SK-N-SH (cell line): ENCODE data around the gene ZFHX3. TPM values are rescaled to one million over a fixed set of nuclear protein-coding genes. Genes with fewer than 3 reads are reported as not detected.
A peak's percentile ranks its signal among the peaks of the same experiment; 100 is the strongest.

Experiments
- CTCF ChIA-PET: fragments of 300-600, 350-600 bp; formaldehyde crosslinking; extraction: SDS; loops from one replicate; lab custom pipeline; 2021; lab: Yijun Ruan, JAX
- POLR2A ChIA-PET: fragments of 350-600 bp; sonication (Branson Sonifier 250); formaldehyde crosslinking; extraction: SDS; loops from one replicate; lab custom pipeline; 2020; ENCODE audit warnings: antibody characterized with exemption, inconsistent platforms; lab: Yijun Ruan, JAX
- DNase-seq: peaks from one replicate; pipeline ENCODE4 v3.0.0; 2012
- H2AFZ ChIP-seq: fragments of 200-600 bp; sonication (generic); 2 replicates; pipeline ENCODE4 v1.8.1; 2016; ENCODE audit warnings: antibody characterized with exemption, mild to moderate bottlenecking, low read depth
- H3F3A ChIP-seq: fragments of 200-600 bp; sonication (generic); replicated peaks from 2 replicates; pipeline ENCODE3; 2016; ENCODE audit warnings: antibody characterized with exemption, mild to moderate bottlenecking; ENCODE audit not compliant: insufficient read depth
- H3K27ac ChIP-seq, 2 experiments: fragments of 200-500 bp in 1 of 2; fragments of 200-600 bp in 1 of 2; sonication (Bioruptor generic) in 1 of 2; sonication (generic), shearing (Covaris generic) in 1 of 2; 2 replicates each; pipeline versions ENCODE4 v1.5.1 to v1.6.1; 2014 to 2016; ENCODE audit warnings: low read depth in 2 of 2, inconsistent platforms in 1 of 2, low read length in 1 of 2, mild to moderate bottlenecking in 1 of 2, mixed read lengths in 1 of 2
- H3K27me3 ChIP-seq: fragments of 200-600 bp; sonication (generic), shearing (Covaris generic); 2 replicates; pipeline ENCODE4 v1.6.1; 2016; ENCODE audit warnings: mixed run types; ENCODE audit not compliant: insufficient read depth
- H3K36me3 ChIP-seq, 2 experiments: fragments of 200-500 bp in 1 of 2; fragments of 200-600 bp in 1 of 2; sonication (Bioruptor generic) in 1 of 2; sonication (generic) in 1 of 2; replicated peaks in 1 of 2; 2 replicates each; pipeline versions ENCODE3 to v1.5.1; 2014 to 2016; ENCODE audit warnings: low read length in 1 of 2, mild to moderate bottlenecking in 1 of 2; ENCODE audit not compliant: insufficient read depth in 2 of 2, control insufficient read depth in 1 of 2
- H3K4me1 ChIP-seq, 2 experiments: fragments of 200-500 bp in 1 of 2; fragments of 200-600 bp in 1 of 2; sonication (Bioruptor generic) in 1 of 2; sonication (generic), shearing (Covaris generic) in 1 of 2; 2 replicates each; pipeline versions ENCODE4 v1.5.1 to v1.6.1; 2014 to 2016; ENCODE audit warnings: low read depth in 1 of 2, low read length in 1 of 2, mixed run types in 1 of 2; ENCODE audit not compliant: insufficient read depth in 2 of 2, control insufficient read depth in 1 of 2
- H3K4me2 ChIP-seq: fragments of 200-600 bp; sonication (generic), shearing (Covaris generic); 2 replicates; pipeline ENCODE4 v1.6.1; 2017; ENCODE audit warnings: mixed run types
- H3K4me3 ChIP-seq, 2 experiments: fragments of 200-500 bp in 1 of 2; fragments of 200-600 bp in 1 of 2; sonication (Bioruptor generic) in 1 of 2; sonication (generic), shearing (Covaris generic) in 1 of 2; 2 replicates each; pipeline versions ENCODE4 v1.5.1 to v1.8.1; 2014 to 2016; ENCODE audit warnings: low read depth in 2 of 2, inconsistent platforms in 1 of 2, low read length in 1 of 2, mild to moderate bottlenecking in 1 of 2, mixed read lengths in 1 of 2, moderate library complexity in 1 of 2
- H3K79me2 ChIP-seq: fragments of 200-600 bp; sonication (generic); 2 replicates; pipeline ENCODE4 v1.8.1; 2017; ENCODE audit warnings: mild to moderate bottlenecking; ENCODE audit not compliant: insufficient read depth
- H3K9ac ChIP-seq: fragments of 200-600 bp; sonication (generic); 2 replicates; pipeline ENCODE4 v1.6.1; 2017; ENCODE audit warnings: mixed run types
- H3K9me2 ChIP-seq: fragments of 200-600 bp; sonication (generic); 2 replicates; pipeline ENCODE4 v1.6.1; 2017; ENCODE audit warnings: mixed run types
- H3K9me3 ChIP-seq: fragments of 200-600 bp; sonication (generic); 2 replicates; pipeline ENCODE4 v1.6.1; 2017; ENCODE audit warnings: mixed run types, mild to moderate bottlenecking, moderate library complexity
- H4K20me1 ChIP-seq: fragments of 200-600 bp; sonication (generic); 2 replicates; pipeline ENCODE4 v1.6.1; 2017; ENCODE audit warnings: mild to moderate bottlenecking, mixed run types; ENCODE audit not compliant: insufficient read depth
- CHD2 ChIP-seq: fragments of 150-350 bp; IDR thresholded peaks from 2 replicates; pipeline ENCODE4 v1.6.1; 2018; ENCODE audit warnings: low read length; ENCODE audit not compliant: partially characterized antibody
- CTCF ChIP-seq: fragments of 200-600 bp; sonication (generic); IDR thresholded peaks from 2 replicates; pipeline ENCODE4 v1.6.1; 2017; ENCODE audit warnings: antibody characterized with exemption, mild to moderate bottlenecking, moderate library complexity
- FOXJ3 ChIP-seq: sonication (generic); formaldehyde crosslinking; IDR thresholded peaks from 2 replicates; pipeline ENCODE4 v1.5.1; 2020; ENCODE audit warnings: mild to moderate bottlenecking, missing genetic modification reagents
- GATA2 ChIP-seq: sonication (generic); formaldehyde crosslinking; IDR thresholded peaks from 2 replicates; pipeline ENCODE4 v1.5.0; 2020; ENCODE audit warnings: mild to moderate bottlenecking, missing genetic modification reagents
- JUND ChIP-seq: IDR thresholded peaks from 2 replicates; pipeline ENCODE4 v1.4.0; 2012
- NFIC ChIP-seq: IDR thresholded peaks from 2 replicates; pipeline ENCODE4 v1.4.0; 2012; ENCODE audit warnings: borderline replicate concordance
- NRF1 ChIP-seq: IDR thresholded peaks from 2 replicates; pipeline ENCODE4 v1.6.1; 2012; ENCODE audit warnings: low read depth, mild to moderate bottlenecking, low read length
- POLR2AphosphoS5 ChIP-seq: IDR thresholded peaks from 2 replicates; pipeline ENCODE4 v1.6.1; 2012; ENCODE audit warnings: low read depth, low read length
- RAD21 ChIP-seq: IDR thresholded peaks from 2 replicates; pipeline ENCODE4 v1.6.1; 2012; ENCODE audit warnings: mild to moderate bottlenecking, low read length
- RCOR1 ChIP-seq: fragments of 150-350 bp; IDR thresholded peaks from 2 replicates; pipeline ENCODE4 v1.6.1; 2017; ENCODE audit warnings: antibody characterized with exemption, low read length
- REST ChIP-seq: IDR thresholded peaks from 2 replicates; pipeline ENCODE4 v1.6.1; 2012; ENCODE audit warnings: mild to moderate bottlenecking, low read depth, low read length, moderate library complexity
- RFX5 ChIP-seq: IDR thresholded peaks from 2 replicates; pipeline ENCODE4 v1.6.1; 2012; ENCODE audit warnings: mild to moderate bottlenecking, improper control_type of control experiment, low read length
- RXRA ChIP-seq: IDR thresholded peaks from 2 replicates; pipeline ENCODE4 v1.4.0; 2012; ENCODE audit warnings: low read depth, mild to moderate bottlenecking, borderline replicate concordance
- TCF12 ChIP-seq: IDR thresholded peaks from 2 replicates; pipeline ENCODE4 v1.4.0; 2012
- TEAD4 ChIP-seq: IDR thresholded peaks from 2 replicates; pipeline ENCODE4 v1.4.0; 2012; ENCODE audit warnings: mild to moderate bottlenecking, borderline replicate concordance; ENCODE audit not compliant: insufficient read depth
- USF1 ChIP-seq: IDR thresholded peaks from 2 replicates; pipeline ENCODE4 v1.4.0; 2012; ENCODE audit warnings: low read depth, borderline replicate concordance
- USF2 ChIP-seq: fragments of 150-350 bp; IDR thresholded peaks from 2 replicates; pipeline ENCODE4 v1.6.1; 2017; ENCODE audit warnings: antibody characterized with exemption, low read length, low read depth, borderline replicate concordance
- YY1 ChIP-seq: IDR thresholded peaks from 2 replicates; pipeline ENCODE4 v1.4.0; 2012; ENCODE audit warnings: low read depth, mild to moderate bottlenecking
- WGBS: methylation state at CpG from one replicate; pipeline ENCODE4 v1.1.6; 2017; ENCODE audit warnings: low lambda C conversion rate; 5-methylcytosine and 5-hydroxymethylcytosine counted together
- polyA plus RNA-seq, 3 experiments: library from polyadenylated mRNA; depleted of rRNA; stranded (reverse); fragments of >200 nt; gene quantifications; 2 replicates each; pipeline ENCODE4 v1.2.3, GENCODE V29; 2012

ZFHX3 gene
- polyA plus RNA-seq, 1 of the 3 experiments (the other 2 are of a cell fraction): 2.0 TPM

- peak; percentile 31; the same call in 1 of the 2 replicates for TF ChIP-seq TCF12
- no peak for TF ChIP-seq CTCF
- no peak for TF ChIP-seq REST
- no peak for TF ChIP-seq USF2
- TF ChIP-seq RAD21: peak; percentile 36
- peak; percentile 41 for TF ChIP-seq CHD2
- TF ChIP-seq NRF1: no peak
- no peak for TF ChIP-seq GATA2 (CRISPR knock-in tag)
- TF ChIP-seq RFX5: no peak
- TF ChIP-seq YY1: 0 out of 2 replicates have a peak, but pooled peaks have one; percentile 52
- TF ChIP-seq RXRA: no peak
- no peak for TF ChIP-seq JUND
These were observed 126.3 kb downstream of the ZFHX3 start (continued) for GRCh38 chr16:72921620-72922019.

- Histone ChIP-seq H3K9me3 (no peaks in the 10 kb centered on the region), H3K4me3 (peak overlapping the region in 1 of 2 experiments; percentile 53; a peak in 3 of 4 replicates), H3K4me2 (peak overlapping the region; percentile 80), H3K9ac (no peak overlapping the region), H3K79me2 (peaks cover 86% of the 10 kb centered on the region; the same call in 1 of the 2 replicates), H3F3A (no peaks in the 10 kb centered on the region), H3K27me3 (no peaks in the 10 kb centered on the region), H3K27ac (peak overlapping the region; percentile 43 to 95; a peak in 3 of 4 replicates), H3K4me1 (peaks cover 14 to 27% of the 10 kb centered on the region in 2 experiments; a peak in 3 of 4 replicates), H3K9me2 (no peaks in the 10 kb centered on the region), H2AFZ (no peak overlapping the region; the same call in 1 of the 2 replicates), H4K20me1 (no peaks in the 10 kb centered on the region; the same call in 1 of the 2 replicates), H3K36me3 (no peaks in the 10 kb centered on the region)
- WGBS: 92% methylated on average over 13 of the region's 13 CpGs
- no peak for DNase-seq
- ChIA-PET POLR2A (interaction anchor here (0.6 to 1.6 kb wide), 4 partner anchors 9 to 45 kb away, joined by 3 to 5 read pairs (median 3); no protein-coding TSS in a partner anchor), CTCF (interaction anchor here (0.8 to 4.9 kb wide), 7 partner anchors 11 to 726 kb away, joined by 3 to 19 read pairs (median 4); no protein-coding TSS in a partner anchor)
- TF ChIP-seq TCF12: no peak
- no peak for TF ChIP-seq FOXJ3 (CRISPR knock-in tag)
- no peak for TF ChIP-seq NFIC
- TF ChIP-seq POLR2AphosphoS5: no peak
- TF ChIP-seq USF1: no peak
- TF ChIP-seq RCOR1: no peak
- no peak for TF ChIP-seq GATA2 (CRISPR knock-in tag)
- TF ChIP-seq RXRA: no peak
- no peak for TF ChIP-seq TEAD4
These were observed 126.8 kb downstream of the ZFHX3 start for GRCh38 chr16:72921106-72921505.
